Renal pelvis (tissue), 4 donors: ENCODE measurements around the gene ACTL6A. TPM values are rescaled to one million over a fixed set of nuclear protein-coding genes. Genes with fewer than 3 reads are reported as not detected.

ENCODE experiments used
- DNase-seq: peaks from one replicate; pipeline ENCODE4 v3.0.0-alpha.2; 2013
- polyA plus RNA-seq, 3 donors: library from polyadenylated mRNA; unstranded; fragments of 120-200 nt; gene quantifications; one replicate each; pipeline ENCODE4 v1.2.1, GENCODE V29; 2013; ENCODE audit not compliant: insufficient read length in 3 of 3

Gene ACTL6A
- polyA plus RNA-seq, 3 donors, result 93.8 to 114 (median 102) TPM

DNA sequence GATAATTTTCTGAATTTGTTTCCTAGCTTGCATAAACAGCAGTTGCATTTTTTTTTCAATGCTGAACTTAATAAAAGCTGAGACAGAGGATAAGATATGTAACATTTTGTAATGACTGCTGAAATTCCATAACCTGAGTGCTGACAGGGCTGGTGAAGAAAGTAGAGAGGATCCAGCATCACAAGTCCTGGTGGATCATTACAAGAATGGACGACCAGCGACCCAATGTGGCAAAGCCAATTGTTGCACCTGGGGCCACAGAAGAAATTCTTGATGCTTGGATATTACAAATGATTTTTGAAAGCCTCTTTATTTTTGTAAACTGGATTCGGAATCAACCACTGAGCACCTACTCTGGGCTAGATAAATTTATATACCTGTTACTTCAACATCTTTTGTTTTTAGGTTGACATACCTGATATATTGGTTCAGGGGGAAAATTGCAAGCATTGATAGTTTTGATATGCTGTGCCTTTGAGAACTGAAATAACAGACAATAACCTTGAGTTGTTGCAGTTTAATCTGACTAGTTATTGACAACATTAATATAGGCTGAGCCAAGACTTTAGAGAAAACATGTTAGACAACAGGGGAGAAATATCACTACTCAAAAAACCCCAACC, 3.9 kb upstream of the ACTL6A start:
- DNase-seq, result peak; percentile 52

DNA sequence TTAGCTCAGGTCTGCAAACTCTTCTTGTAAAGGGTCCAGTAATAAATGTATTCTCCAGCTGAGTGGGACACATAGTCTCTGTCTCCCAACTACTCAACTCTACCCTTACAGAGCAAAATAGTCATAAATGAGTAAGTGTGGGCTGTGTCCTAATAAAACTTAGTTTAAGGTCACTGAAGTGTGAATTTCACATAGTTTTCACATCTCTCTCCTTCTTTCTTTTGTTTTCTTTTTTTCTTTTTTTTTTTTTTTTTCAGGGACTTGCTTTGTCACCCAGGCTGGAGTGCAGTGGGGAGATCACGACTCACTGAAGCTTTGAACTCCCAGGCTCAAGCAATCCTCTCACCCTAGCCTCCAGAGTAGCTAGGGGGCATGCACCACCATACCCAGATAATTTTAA, 1.9 kb upstream of the ACTL6A start:
- DNase-seq, result no peak

DNA sequence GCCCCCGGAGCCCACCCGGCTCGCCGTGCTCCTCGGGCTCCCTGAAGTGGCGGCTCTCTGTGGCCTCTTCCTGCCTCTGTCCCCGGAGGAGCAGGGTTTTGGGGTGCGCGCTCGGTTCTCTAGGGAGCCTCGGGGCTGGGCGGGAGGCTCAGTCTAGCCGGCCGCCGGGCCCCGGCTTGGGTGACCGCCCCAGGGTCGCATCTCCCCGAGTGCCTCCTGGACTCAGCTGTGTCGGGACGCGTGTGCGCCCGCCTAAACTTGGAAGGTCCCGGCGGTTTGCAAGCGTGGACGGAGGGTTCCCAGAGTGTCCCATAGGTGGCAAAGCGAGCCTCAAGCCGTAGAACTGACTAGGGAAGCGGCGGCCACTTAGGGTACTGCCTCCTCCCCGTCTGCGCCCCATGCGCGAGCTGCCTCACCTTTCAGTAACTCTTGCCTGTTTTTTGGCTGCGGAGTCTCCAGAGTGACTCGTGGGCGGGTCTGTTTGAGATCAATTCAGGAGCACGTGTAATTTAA, 601 bp downstream of the ACTL6A start:
- DNase-seq, result peak; percentile 71

DNA sequence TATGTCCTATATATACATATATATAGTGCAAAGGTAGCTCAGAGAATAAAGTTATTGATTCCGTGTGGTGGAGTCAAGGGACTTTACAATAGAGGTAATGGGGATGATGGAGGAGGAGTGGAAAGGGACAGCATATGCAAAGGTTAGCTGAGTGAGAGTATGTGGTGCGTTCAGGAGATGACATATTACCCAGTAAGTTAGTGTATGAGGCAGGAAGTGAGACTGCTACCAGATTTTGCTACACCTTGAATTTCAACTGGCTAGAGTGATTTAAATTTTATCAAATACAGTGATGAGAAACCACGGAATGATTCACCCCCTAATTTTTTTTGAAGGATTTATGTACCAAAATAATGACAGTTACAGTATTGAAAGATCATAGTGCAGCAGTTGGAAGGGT, 2.8 kb downstream of the ACTL6A start:
- DNase-seq, result no peak

DNA sequence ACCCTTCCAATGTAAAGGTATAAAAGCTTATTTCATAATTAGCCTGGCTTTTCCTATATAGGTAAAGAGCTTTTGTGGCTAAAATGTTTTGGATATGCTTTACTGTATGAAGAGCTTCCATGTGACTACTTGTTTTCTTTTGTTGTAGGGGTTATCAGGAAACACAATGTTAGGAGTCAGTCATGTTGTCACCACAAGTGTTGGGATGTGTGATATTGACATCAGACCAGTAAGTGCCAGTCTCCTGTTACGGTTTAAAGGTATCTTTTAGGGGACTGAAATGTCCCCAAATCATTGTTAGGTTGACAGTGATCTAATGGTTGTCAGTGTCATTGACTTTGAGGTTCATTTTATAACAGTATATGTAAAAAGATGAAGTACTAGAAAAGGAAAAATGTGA, 18.3 kb downstream of the ACTL6A start:
- DNase-seq, result no peak

DNA sequence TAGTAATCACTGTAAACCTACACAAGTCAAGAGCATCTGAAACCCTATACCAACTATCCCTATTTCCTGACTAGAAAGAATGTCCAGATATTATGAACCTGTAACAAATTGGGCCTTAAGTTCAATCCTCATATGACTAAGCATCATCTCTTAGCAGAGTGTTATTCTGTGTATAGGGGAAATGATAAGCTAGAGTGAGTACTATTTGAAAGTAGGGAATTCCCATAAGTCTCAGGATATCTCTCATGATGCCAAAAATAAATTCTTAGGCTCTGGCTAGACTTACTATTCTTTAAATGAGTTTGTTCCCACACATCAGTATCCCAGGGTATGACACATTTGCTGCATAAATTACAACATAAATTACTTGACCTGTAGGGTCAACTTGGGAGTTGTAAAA, 26.4 kb downstream of the ACTL6A start:
- no peak for DNase-seq

DNA sequence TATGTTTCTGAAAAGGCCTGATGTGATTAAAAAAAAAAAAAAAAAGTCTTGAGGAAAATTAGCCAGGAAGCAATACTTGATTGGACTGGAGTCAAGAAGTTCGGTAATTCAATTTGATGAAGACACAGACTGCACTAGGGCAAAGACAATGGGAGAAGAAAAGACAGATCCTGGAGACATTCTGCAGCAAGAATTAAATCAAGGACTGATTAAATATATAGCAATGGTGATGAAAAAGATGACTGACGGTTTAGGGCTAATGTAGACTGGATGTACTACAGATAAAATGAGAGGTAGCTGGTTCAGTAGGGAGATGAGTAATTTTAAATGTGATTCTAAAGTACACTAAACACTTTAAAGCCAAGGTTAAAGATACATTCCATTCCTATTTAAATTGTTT, 27.9 kb downstream of the ACTL6A start:
- DNase-seq, result no peak

DNA sequence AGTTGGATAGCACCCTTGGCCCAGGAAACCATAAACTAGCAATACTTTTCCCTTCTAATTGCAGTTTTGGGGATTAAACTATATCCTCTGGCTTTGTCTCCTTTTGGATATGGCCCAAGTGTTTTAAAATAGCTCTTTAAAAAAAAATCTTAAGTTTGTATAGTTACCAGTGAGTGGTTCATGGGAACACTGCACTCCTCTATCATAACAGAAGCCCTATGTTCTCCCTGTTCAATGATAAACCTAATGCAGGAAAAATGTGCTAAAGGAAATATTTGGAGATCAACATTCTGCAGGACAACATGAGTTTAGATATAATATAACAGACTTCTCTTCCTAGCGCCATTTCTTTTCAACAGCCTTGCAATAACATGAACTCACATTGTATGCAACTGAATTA, 28.6 kb downstream of the ACTL6A start:
- DNase-seq, result no peak

DNA sequence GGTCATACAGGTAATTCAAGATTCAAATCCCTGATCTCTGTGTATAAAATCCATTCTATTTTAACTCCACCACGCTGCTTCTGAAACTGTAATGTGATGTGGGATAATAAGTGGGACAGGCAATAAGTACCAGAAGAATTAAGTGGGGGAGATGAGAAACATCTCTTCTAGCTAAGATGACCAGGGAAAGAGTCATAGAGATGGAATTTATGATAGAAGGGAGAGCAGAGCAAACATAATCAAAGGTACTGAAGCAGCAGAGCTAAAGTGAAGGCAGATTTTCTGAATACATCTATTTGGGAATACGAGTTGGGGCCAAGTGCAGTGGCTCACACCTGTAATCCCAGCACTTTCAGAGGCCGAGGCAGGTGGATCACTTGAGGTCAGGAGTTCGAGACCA, 36.8 kb downstream of the ACTL6A start:
- DNase-seq, result no peak

DNA sequence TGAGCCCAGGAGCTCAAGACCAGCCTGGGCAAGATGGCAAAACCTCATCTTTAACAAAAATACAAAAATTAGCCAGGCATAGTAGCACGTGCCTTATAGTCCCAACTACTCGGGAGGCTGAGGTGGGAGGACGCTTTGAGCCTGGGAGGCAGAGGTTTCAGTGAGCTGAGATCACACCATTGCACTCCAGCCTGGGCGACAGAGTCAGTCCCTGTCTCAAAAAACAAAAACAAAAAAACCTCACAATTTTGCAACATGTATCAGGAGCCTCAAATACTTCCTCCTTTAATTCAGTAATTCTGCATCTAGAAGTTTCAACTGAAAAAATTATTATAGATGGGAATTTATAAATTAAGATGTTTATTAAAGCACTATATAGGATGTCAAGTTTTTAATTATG, 40.6 kb downstream of the ACTL6A start:
- no peak for DNase-seq

DNA sequence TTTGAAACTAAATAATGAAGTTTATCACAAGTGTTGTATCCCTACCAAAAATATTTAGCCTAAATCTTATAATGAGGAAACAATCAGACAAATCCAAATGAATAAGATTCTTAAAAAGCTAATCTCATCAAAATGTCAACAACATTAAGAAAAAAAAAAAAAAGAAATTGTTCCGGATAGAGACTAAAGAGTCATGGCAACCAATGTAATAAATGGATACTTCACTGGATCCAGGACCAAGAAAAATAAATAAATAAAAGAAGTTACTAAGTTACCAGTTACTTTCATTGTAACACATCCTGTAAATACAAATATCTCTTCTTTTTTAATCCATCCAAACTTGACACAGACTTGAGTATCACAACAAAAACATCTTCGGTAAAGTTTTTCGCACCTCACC, 41.1 kb downstream of the ACTL6A start:
- no peak for DNase-seq

DNA sequence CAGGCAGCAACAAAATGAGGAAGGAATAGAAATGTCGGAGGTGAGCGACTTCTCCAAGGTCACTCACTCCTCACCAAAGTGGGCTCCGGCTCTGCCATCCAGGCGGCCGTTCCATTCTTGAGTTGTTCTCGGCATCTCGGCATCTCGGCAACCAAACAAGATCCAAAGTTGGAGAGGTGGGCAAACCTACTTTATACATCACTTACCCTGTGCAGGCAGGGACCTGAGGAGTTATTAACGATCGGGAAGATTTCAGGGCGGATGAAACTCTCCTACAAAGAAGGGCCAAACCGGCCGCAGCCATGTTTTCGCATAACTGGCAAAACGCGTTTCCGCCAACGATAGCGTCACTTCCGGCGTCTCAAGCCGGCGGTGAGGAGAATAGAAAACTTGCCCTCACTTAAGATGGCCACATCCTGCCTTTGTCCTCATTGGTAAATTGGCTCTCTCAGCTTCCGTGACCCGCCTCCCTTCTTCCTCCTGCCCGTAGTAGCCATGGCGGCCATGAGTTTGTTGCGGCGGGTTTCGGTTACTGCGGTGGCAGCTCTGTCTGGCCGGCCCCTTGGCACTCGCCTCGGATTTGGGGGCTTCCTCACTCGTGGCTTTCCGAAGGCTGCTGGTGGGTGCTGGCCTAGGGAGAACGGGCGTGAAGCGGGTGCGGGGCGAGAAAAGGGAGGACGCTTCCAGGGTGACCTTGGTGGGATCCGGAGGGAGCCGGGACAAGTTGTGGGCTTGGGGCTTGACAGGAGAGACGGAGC, 41.8 kb downstream of the ACTL6A start, which contains the start of the genes MRPL47 and NDUFB5:
Gene MRPL47 (minus strand): TSS at position 318 of the 758 bp plus-strand sequence. CDS start 14 bp downstream, at position 304.
Gene NDUFB5 (plus strand): TSS at position 474 of the 758 bp plus-strand sequence. CDS start 22 bp downstream, at position 496.
- DNase-seq, result peak; percentile 98

DNA sequence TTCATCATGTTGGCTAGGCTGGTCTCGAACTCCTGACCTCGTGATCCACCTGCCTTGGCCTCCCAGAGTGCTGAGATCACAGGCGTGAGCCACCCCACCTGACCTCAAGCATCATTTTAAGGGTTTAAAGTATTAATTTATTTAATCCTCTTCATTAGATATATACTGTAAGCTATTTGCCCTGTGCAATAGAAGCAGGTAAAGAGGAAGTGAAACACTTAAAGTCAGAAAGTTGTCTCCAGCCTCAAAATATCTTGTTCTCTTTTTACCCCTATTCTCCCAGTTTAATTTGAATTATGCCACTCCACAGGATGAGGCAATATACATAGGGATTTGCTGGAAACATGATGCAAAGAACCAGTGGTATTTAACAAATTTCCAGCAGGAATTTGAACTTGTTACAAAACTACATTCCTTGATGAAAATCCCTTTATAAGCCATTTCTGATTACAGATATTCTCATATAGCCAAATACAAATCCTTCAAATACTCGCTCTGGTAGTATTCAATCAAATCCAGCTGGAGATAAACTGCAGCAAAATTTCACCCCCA, 43.9 kb downstream of the ACTL6A start:
- no peak for DNase-seq

DNA sequence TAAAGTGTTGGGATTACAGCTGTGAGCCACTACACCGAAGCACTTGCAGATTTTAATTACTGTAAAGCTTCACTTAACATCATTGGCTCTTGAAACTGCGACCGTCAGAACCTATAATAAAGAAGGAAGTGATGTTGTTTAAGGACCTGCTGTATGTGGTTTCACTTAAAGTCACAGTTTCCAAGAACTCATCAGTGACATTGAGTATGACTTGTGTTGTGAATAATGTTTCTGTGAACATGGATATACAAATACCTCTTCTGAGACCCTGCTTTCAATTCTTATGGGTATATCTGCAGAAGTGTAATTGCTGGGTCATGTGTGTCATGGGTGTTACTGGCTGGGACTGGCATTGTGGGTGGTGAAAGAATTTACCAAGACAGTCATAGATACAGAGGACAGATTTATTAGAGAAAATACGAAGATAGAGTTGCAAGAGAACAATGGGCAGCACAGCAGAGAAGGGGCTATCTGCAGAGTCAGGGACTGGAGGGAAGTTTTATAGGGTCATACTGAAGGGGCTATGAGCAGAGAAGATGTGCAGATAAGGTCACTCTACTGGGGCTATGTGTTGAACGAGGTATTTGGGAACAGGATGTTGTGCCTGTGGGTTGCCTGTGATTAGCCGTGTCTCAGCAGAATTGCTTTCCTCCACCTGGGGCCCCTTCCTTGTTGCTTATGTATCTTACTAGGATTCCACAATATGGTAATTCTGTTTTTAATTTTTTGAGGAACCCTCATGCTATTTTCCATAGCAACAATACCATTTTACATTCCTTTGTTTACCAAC, 46.4 kb downstream of the ACTL6A start:
- no peak for DNase-seq

DNA sequence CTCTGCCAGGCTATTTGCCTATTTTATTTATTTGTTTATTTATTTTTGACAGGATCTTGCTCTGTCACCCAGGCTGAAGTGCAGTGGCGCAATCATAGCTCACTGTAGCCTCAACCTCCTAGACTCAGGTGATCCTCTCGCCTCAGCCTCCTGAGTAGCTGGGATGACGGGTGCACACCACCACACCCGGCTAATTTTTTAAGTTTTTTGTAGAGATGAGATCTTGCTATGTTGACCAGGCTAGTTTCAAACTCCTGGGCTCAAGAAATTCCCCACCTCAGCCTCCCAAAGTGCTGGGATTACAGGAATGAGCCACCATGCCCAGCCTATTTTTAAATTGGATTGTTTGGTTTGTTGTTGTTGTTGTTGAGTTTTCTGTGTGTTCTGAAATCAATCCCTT, 47.3 kb downstream of the ACTL6A start:
- DNase-seq, result no peak

DNA sequence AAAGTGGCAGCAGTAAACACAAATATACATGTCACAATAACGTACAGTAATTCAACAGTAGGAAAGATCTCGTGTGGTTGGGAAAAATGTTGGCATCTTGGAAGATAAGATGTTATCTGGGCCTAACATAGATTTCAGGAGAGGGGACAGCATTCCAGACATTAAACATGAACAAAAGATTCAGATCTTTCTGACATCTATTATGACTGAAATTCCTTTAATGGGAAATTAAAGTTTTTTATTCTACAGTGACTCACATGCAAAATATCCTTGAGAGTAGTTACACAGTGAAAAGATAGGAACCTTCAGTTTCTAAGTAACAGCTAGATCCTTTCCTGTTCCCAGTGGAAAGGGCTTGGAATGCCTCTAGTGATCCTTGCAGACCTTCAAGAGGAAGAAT, 51.1 kb downstream of the ACTL6A start:
- DNase-seq, result no peak

DNA sequence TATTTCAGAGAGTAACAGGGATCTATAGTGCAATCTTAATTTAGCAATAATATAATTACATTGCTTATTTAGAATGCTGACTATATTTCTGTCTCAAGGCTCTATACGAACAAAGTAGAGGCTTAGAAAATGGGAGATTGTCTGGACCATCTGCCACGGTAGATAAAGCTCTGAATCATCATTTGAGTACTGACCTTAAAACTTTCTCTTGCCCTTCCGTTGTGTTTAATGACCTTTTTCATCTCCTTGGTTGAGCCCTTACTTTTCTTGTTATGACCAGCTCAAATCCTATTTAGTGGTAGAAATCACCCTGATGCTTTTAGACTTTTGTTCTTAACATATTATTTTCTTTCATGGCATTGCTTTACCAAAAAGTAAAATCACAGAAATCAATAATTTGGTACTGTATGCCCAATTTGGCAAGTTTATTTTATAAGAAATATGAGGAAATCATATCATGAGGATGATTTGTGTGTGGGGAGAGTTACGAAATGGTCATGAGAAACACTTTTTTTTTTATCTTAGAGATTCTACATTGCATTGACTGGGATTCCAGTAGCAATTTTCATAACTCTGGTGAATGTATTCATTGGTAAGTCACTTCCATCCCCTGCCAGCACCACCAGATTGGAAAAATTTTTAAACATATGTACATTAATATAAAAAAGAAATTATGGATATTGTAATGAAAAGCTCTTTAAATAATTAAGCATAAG, 52.9 kb downstream of the ACTL6A start:
- DNase-seq, result no peak

DNA sequence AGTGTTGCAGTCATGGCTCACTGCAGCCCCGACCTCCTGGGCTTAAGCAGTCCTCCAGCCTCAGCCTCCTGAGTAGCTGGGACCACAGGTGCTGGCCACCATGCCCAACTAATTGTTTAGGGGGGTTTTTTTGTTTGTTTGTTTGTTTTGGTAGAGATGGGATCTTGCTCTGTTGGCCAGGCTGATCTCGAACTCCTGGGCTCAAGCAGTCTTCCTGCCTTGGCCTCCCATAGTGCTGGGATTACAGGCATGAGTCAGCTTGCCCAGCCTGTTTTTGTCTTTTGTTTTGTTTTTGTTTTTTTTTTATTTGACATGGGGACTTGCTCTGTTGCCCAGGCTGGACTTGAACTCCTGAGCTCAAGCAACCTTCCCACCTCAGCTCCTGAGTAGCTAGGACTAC, 59.3 kb downstream of the ACTL6A start:
- DNase-seq, result no peak

DNA sequence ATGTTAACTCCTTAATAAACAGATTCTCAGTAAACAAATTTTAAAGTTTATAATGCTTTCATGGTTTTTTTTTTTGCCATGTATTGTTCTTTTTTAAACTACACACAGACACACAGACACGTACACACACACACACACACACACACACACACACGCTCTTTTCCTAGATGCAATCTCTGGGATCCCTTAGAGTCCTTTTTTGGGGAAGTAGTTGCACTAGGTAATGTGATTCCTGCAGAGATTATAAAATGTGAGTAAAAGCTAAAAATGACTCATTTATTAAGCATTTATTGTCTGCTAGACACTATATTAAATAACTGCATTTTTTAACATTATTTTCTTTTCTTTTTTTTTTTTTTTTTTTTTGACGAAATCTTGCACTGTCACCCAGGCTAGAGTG, 61.7 kb downstream of the ACTL6A start:
- no peak for DNase-seq

DNA sequence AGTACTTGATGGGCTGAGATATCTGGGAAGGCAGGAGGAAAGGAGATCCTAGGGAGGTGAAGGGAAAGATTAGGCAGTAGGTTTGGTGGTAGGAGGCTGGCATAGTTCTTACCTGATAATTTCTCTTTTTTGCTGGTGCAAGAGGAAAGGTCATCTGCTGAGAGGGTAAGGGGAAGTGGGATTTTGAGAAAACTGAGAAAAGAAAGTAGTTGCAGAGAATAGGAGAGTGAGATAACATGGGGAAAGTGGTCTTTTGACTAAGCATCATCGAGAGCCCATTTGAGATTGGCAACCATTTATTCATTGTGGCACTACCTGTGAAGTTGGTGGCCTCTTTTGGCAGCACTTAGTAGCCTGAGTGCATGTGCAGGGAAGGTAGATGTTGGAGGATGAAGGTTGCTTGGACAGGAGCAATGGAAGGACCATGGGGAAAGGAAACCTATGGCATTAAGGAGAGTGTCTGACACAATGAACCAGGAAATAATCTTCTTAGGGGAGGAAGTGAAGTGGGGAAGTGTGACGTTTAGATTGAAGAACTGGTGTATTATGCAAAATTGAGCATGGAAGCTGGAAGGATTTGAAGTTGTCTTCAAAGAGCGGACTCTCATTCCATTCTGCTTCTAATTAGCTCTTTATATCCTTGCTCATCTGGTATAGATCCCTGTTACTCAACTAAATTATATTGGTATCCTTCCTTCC, 68.2 kb downstream of the ACTL6A start:
- DNase-seq, result no peak
